ENCODE data around the gene MSL3. TPM values are rescaled to one million over a fixed set of nuclear protein-coding genes. Genes with fewer than 3 reads are reported as not detected.

Gene MSL3
- total RNA-seq, 2 donors from 2014 or later, result 16.2 to 18.0 TPM

DNA sequence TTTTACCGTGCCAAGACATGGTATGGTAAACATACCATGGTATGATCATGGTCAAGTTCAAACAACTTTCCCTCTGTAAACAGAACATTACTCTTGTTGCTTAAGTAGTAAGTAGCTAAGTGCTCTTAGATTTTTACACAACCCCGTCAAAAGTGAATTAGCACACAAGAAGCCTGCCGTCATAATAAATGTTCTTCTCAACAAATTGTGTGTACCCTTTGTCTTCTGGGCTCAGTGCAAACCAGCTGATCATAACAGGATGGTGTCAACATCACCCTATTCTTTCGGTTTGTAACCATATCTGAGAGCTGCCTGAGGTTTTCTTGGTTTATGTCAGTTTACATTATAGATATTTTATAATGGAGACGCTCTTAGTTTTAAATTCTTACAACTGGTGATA lies 28.8 kb downstream of the MSL3 start:
- H3K27ac Mint-ChIP-seq, result no peak overlapping the region
- H3K4me1 Mint-ChIP-seq, result no peaks in the 10 kb centered on the region
- H3K4me3 Mint-ChIP-seq, result no peak overlapping the region
- Histone ChIP-seq H3K36me3 (ENCODE audit: control insufficient read depth, insufficient read depth, low read length) (no peaks in the 10 kb centered on the region), H3K9ac (ENCODE audit: extremely low read depth, low read length, poor library complexity, severe bottlenecking) (no peak overlapping the region), H3K27ac (ENCODE audit: low read depth, low read length) (no peak overlapping the region), H3K27me3 (ENCODE audit: control insufficient read depth, insufficient read depth, low read length, poor library complexity, severe bottlenecking) (no peaks in the 10 kb centered on the region), H3K4me1 (ENCODE audit: control insufficient read depth, insufficient read depth, low read length) (no peaks in the 10 kb centered on the region), H3K4me3 (ENCODE audit: low read length) (no peak overlapping the region), H3K9me3 (ENCODE audit: control insufficient read depth, low read length) (no peaks in the 10 kb centered on the region)
- DNase-seq, result no peak
- H3K9me3 Mint-ChIP-seq, result peaks cover 20% of the 10 kb centered on the region
- no peaks in the 10 kb centered on the region for H3K27me3 Mint-ChIP-seq (ENCODE audit: insufficient read depth)
- WGBS, 2 experiments (ENCODE audit: insufficient coverage in 1 of 2, insufficient read length in 1 of 2), result 88% methylated on average over 5 of the region's 5 CpGs; no CpG with 5 or more reads in 1 of the 2 experiments
- no peaks in the 10 kb centered on the region for H3K36me3 Mint-ChIP-seq (ENCODE audit: low read depth)
- TF ChIP-seq CTCF (conservative IDR thresholded peaks at IDR 0.05), result no peak

DNA sequence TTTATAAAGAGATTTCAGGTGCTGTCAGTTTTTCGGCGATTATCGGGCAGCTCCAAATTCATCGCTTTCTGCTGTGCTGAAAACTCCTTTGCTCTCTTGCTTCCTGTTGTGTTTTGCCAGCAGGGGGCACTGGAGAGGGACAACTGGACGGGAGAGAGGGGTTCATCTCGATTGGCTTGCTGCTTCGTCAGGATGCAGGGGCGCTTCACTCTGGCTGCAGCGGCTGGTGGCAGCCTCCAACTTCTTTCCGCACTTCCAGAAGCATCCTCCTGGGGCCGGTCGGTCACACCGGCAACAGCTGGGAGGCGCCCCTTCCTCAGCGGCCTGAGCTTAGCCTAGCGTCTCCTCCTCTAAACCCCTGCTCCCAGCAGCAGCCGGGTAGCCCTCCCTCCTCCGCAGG lies 29.5 kb downstream of the MSL3 start:
- peaks cover 15% of the 10 kb centered on the region for H3K9me3 Mint-ChIP-seq
- no peak overlapping the region for H3K4me3 Mint-ChIP-seq
- no peaks in the 10 kb centered on the region for H3K27me3 Mint-ChIP-seq (ENCODE audit: insufficient read depth)
- peak; percentile 95 for DNase-seq
- no peaks in the 10 kb centered on the region for H3K36me3 ChIP-seq (ENCODE audit: control insufficient read depth, insufficient read depth, low read length)
- H3K9ac ChIP-seq (ENCODE audit: extremely low read depth, low read length, poor library complexity, severe bottlenecking), result no peak overlapping the region
- no peaks in the 10 kb centered on the region for H3K9me3 ChIP-seq (ENCODE audit: control insufficient read depth, low read length)
- peak; percentile 79 for TF ChIP-seq CTCF (conservative IDR thresholded peaks at IDR 0.05)
- no peaks in the 10 kb centered on the region for H3K27me3 ChIP-seq (ENCODE audit: control insufficient read depth, insufficient read depth, low read length, poor library complexity, severe bottlenecking)
- H3K4me1 ChIP-seq (ENCODE audit: control insufficient read depth, insufficient read depth, low read length), result no peaks in the 10 kb centered on the region
- no peaks in the 10 kb centered on the region for H3K4me1 Mint-ChIP-seq
- H3K27ac Mint-ChIP-seq, result no peak overlapping the region
- 20 to 24% methylated on average over 4 to 18 of the region's 18 CpGs for WGBS, 2 experiments (ENCODE audit: insufficient coverage in 1 of 2, insufficient read length in 1 of 2)
- H3K4me3 ChIP-seq (ENCODE audit: low read length), result no peak overlapping the region
- no peak overlapping the region for H3K27ac ChIP-seq (ENCODE audit: low read depth, low read length)
- no peaks in the 10 kb centered on the region for H3K36me3 Mint-ChIP-seq (ENCODE audit: low read depth)

DNA sequence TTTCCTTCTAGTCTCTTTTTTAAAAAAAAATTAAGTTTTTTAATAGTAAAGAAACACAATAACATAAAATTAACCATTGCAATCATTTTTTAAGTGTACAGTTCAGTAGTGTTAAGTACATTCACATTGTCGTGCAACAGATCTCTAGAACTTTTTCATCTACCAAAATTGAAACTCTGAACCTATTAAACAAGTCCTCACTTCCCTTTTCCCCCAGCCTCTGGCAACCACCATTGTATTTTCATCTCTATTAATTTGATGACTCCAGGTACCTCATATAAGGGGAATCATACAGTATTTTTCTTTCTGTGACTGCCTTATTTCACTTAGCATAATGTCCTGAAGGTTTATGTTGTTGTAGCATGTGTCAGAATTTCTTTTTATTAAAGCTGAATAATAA lies 31.8 kb downstream of the MSL3 start:
- no peak for TF ChIP-seq CTCF (conservative IDR thresholded peaks at IDR 0.05)
- no peaks in the 10 kb centered on the region for H3K36me3 Mint-ChIP-seq (ENCODE audit: low read depth)
- no peaks in the 10 kb centered on the region for H3K27me3 ChIP-seq (ENCODE audit: control insufficient read depth, insufficient read depth, low read length, poor library complexity, severe bottlenecking)
- no peak overlapping the region for H3K4me3 ChIP-seq (ENCODE audit: low read length)
- no peak overlapping the region for H3K4me3 Mint-ChIP-seq
- WGBS, 2 experiments (ENCODE audit: insufficient coverage in 1 of 2, insufficient read length in 1 of 2), result 100% methylated on average over 1 of the region's 1 CpG; no CpG with 5 or more reads in 1 of the 2 experiments
- H3K4me1 ChIP-seq (ENCODE audit: control insufficient read depth, insufficient read depth, low read length), result no peaks in the 10 kb centered on the region
- no peaks in the 10 kb centered on the region for H3K36me3 ChIP-seq (ENCODE audit: control insufficient read depth, insufficient read depth, low read length)
- H3K4me1 Mint-ChIP-seq, result no peaks in the 10 kb centered on the region
- no peak overlapping the region for H3K9ac ChIP-seq (ENCODE audit: extremely low read depth, low read length, poor library complexity, severe bottlenecking)
- H3K9me3 ChIP-seq (ENCODE audit: control insufficient read depth, low read length), result no peaks in the 10 kb centered on the region
- peaks cover 32% of the 10 kb centered on the region for H3K9me3 Mint-ChIP-seq
- no peak overlapping the region for H3K27ac ChIP-seq (ENCODE audit: low read depth, low read length)
- DNase-seq, result no peak
- H3K27ac Mint-ChIP-seq, result no peak overlapping the region
- H3K27me3 Mint-ChIP-seq (ENCODE audit: insufficient read depth), result no peaks in the 10 kb centered on the region
